Neuronal stem cell (in vitro differentiated cells): ENCODE measurements around the gene MYO1E.

Source experiments
- DNase-seq: peaks from one replicate; pipeline ENCODE4 v3.0.0-alpha.2; 2013; ENCODE audit warnings: low spot score
- H2AFZ ChIP-seq: one replicate; pipeline ENCODE4 v1.6.1; 2013; ENCODE audit warnings: mild to moderate bottlenecking, low read length, inconsistent platforms
- H2AK5ac ChIP-seq: 2 replicates; pipeline ENCODE4 v1.6.1; 2013; ENCODE audit warnings: low read depth, mild to moderate bottlenecking, inconsistent platforms, low read length, moderate library complexity, mixed read lengths
- H2BK120ac ChIP-seq: 2 replicates; pipeline ENCODE4 v1.6.1; 2013; ENCODE audit warnings: low read depth, mild to moderate bottlenecking, inconsistent platforms, low read length, moderate library complexity, mixed read lengths
- H2BK12ac ChIP-seq: one replicate; pipeline ENCODE4 v1.6.1; 2013; ENCODE audit warnings: low read length, inconsistent platforms
- H2BK15ac ChIP-seq: 2 replicates; pipeline ENCODE4 v1.6.1; 2013; ENCODE audit warnings: mild to moderate bottlenecking, low read length, inconsistent platforms, mixed read lengths
- H2BK5ac ChIP-seq: one replicate; pipeline ENCODE4 v1.6.1; 2013; ENCODE audit warnings: inconsistent platforms, mild to moderate bottlenecking, low read length, moderate library complexity
- H3K14ac ChIP-seq: one replicate; pipeline ENCODE4 v1.6.1; 2013; ENCODE audit warnings: low read length, inconsistent platforms
- H3K18ac ChIP-seq: 2 replicates; pipeline ENCODE4 v1.6.1; 2013; ENCODE audit warnings: low read length, inconsistent platforms
- H3K23ac ChIP-seq: 2 replicates; pipeline ENCODE4 v1.6.1; 2013; ENCODE audit warnings: low read depth, mild to moderate bottlenecking, mixed read lengths, low read length, inconsistent platforms; ENCODE audit not compliant: poor library complexity
- H3K27ac ChIP-seq: replicated peaks from 3 replicates; pipeline ENCODE4 v1.5.1; 2013; ENCODE audit warnings: low read length, inconsistent platforms
- H3K27me3 ChIP-seq, 3 experiments: 2 replicates each; pipeline ENCODE4 v1.6.1; 2013; ENCODE audit warnings: low read length in 3 of 3, mild to moderate bottlenecking in 2 of 3, inconsistent platforms in 1 of 3, low read depth in 1 of 3, mixed read lengths in 1 of 3, moderate library complexity in 1 of 3; ENCODE audit not compliant: control insufficient read depth in 3 of 3, insufficient read depth in 3 of 3
- H3K36me3 ChIP-seq, 2 donors: replicated peaks in 1 of 2; 2 replicates each; pipeline ENCODE4 v1.6.1; 2013; ENCODE audit warnings: low read length in 2 of 2; ENCODE audit not compliant: control insufficient read depth in 2 of 2, insufficient read depth in 2 of 2
- H3K4ac ChIP-seq: 2 replicates; pipeline ENCODE4 v1.6.1; 2013; ENCODE audit warnings: inconsistent platforms, mild to moderate bottlenecking, low read length, moderate library complexity
- H3K4me1 ChIP-seq, 2 donors: 1 replicate in 1 of 2; 2 replicates in 1 of 2; pipeline ENCODE4 v1.6.1; 2013; ENCODE audit warnings: low read length in 2 of 2, low read depth in 1 of 2; ENCODE audit not compliant: control insufficient read depth in 2 of 2, insufficient read depth in 1 of 2
- H3K4me2 ChIP-seq: one replicate; pipeline ENCODE4 v1.6.1; 2013; ENCODE audit warnings: mild to moderate bottlenecking, low read length, inconsistent platforms; ENCODE audit not compliant: insufficient read depth, poor library complexity, severe bottlenecking
- H3K4me3 ChIP-seq, 2 donors: 2 replicates each; pipeline ENCODE4 v1.5.1; 2013; ENCODE audit warnings: low read length in 2 of 2, mild to moderate bottlenecking in 2 of 2, inconsistent platforms in 1 of 2, moderate library complexity in 1 of 2
- H3K79me1 ChIP-seq: one replicate; pipeline ENCODE4 v1.6.1; 2013; ENCODE audit warnings: low read depth, mild to moderate bottlenecking, inconsistent platforms, low read length, moderate library complexity
- H3K9ac ChIP-seq: one replicate; pipeline ENCODE4 v1.6.1; 2013; ENCODE audit warnings: mild to moderate bottlenecking, low read depth, low read length, inconsistent platforms; ENCODE audit not compliant: poor library complexity
- H3K9me3 ChIP-seq, 2 donors: replicated peaks in 1 of 2; 2 replicates each; pipeline versions ENCODE3 to v1.6.1; 2013; ENCODE audit warnings: low read length in 2 of 2, mild to moderate bottlenecking in 2 of 2, inconsistent platforms in 1 of 2, low read depth in 1 of 2, mixed read lengths in 1 of 2, moderate library complexity in 1 of 2; ENCODE audit not compliant: control insufficient read depth in 2 of 2, insufficient read depth in 1 of 2
- H4K8ac ChIP-seq: one replicate; pipeline ENCODE4 v1.6.1; 2013; ENCODE audit warnings: low read depth, mild to moderate bottlenecking, inconsistent platforms, low read length, moderate library complexity
- H4K91ac ChIP-seq: one replicate; pipeline ENCODE4 v1.6.1; 2013; ENCODE audit warnings: low read length, low read depth, mild to moderate bottlenecking, inconsistent platforms; ENCODE audit not compliant: poor library complexity
- WGBS, 2 donors: extraction: QIAGEN DNeasy Blood & Tissue Kit; methylation state at CpG; one replicate each; pipeline ENCODE4 v1.1.7; 2013; ENCODE audit warnings: missing lambda C conversion rate in 2 of 2, mixed read lengths in 1 of 2; ENCODE audit not compliant: insufficient read length in 2 of 2, insufficient replicate concordance in 1 of 2; ENCODE audit errors: extremely low coverage in 2 of 2; 5-methylcytosine and 5-hydroxymethylcytosine counted together

Gene MYO1E

DNA sequence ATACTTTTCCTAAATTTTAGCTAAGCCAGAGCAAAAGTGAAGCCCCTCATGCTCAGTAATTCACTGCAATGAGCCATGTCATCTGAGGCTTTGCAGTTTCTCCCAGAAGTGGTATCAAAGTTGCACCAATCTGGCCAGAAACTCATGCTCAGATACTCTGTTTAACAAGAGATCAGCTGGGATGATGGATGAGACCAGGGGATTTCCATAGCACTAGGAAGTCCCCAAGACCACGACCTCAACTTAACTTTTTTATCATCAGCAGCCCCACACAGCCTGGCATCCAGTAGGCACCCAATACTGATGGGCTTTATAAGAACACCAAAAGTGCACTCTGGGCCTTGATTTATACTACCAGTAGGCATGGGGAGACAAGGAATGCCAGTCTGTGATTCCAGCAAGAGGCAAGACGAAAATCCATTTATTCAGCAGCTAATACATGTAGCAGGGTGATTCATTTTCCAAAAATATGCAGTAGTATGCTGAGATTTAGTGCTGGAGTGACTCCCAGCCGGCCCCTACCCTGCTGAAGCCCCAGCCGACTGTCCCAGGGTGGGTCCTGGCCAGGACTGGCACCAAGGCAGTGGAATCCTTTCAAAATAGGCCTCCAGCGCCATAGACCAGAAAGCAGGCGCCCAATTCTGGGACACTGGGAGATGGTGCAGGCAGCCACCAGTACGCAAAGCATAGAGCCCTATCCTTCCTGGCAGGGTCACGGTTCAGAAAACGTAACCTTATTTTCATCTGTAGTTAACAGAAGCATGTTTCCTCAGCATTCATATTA is 166.6 kb downstream of the MYO1E start:
- no peaks in the 10 kb centered on the region for H3K9me3 ChIP-seq
- H4K91ac ChIP-seq: no peak overlapping the region
- H3K4me1 ChIP-seq: peaks cover 0 to 1% of the 10 kb centered on the region in 2 donors
- no peak overlapping the region for H3K27ac ChIP-seq
- WGBS, 2 donors: no CpG with 5 or more reads among the region's 9 CpGs
- no peak overlapping the region for H2AFZ ChIP-seq
- no peak overlapping the region for H3K14ac ChIP-seq
- H3K27me3 ChIP-seq: no peaks in the 10 kb centered on the region
- no peak overlapping the region for H2BK120ac ChIP-seq
- H4K8ac ChIP-seq: no peak overlapping the region
- no peak overlapping the region for H3K9ac ChIP-seq
- H2AK5ac ChIP-seq: no peak overlapping the region
- DNase-seq: no peak
- no peak overlapping the region for H3K18ac ChIP-seq
- no peak overlapping the region for H3K4me3 ChIP-seq
- H3K79me1 ChIP-seq: no peaks in the 10 kb centered on the region
- H3K23ac ChIP-seq: no peak overlapping the region
- H2BK15ac ChIP-seq: no peak overlapping the region
- peaks cover 2 to 67% of the 10 kb centered on the region in 2 donors for H3K36me3 ChIP-seq
- no peak overlapping the region for H3K4me2 ChIP-seq
- no peak overlapping the region for H2BK12ac ChIP-seq
- H3K4ac ChIP-seq: no peak overlapping the region
- H2BK5ac ChIP-seq: no peak overlapping the region

DNA sequence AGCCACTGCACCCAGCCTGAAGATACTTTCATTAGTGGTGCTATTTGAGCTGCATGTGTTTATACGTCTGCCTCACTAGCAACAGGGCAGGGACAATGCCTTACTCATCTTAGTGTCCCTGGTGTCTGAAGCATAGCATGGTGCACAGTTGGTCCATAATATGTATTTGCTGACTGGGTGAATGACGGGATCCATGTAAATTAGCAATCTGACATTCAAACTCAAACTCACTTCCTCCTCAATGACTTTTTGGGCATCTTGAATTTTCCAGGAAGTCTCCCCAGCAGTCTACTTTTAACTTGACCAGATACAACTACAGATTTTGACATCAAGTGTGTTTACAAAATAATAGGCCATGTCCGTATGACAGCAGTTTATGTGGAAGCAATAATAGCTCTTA is 169.0 kb downstream of the MYO1E start:
- Histone ChIP-seq H3K4ac (no peak overlapping the region), H3K18ac (no peak overlapping the region), H2AK5ac (no peak overlapping the region), H3K9ac (no peak overlapping the region), H2BK120ac (no peak overlapping the region), H2BK15ac (no peak overlapping the region), H3K4me1 (peaks cover 0 to 1% of the 10 kb centered on the region in 2 donors), H3K4me3 (no peak overlapping the region), H3K4me2 (no peak overlapping the region), H3K36me3 (peaks cover 2 to 68% of the 10 kb centered on the region in 2 donors), H2AFZ (no peak overlapping the region), H3K79me1 (no peaks in the 10 kb centered on the region), H3K27ac (no peak overlapping the region), H3K27me3 (no peaks in the 10 kb centered on the region), H4K8ac (no peak overlapping the region), H3K9me3 (no peaks in the 10 kb centered on the region), H3K23ac (no peak overlapping the region), H4K91ac (no peak overlapping the region), H2BK12ac (no peak overlapping the region), H3K14ac (no peak overlapping the region), H2BK5ac (no peak overlapping the region)
- DNase-seq: no peak
- no CpG with 5 or more reads among the region's 3 CpGs for WGBS, 2 donors

DNA sequence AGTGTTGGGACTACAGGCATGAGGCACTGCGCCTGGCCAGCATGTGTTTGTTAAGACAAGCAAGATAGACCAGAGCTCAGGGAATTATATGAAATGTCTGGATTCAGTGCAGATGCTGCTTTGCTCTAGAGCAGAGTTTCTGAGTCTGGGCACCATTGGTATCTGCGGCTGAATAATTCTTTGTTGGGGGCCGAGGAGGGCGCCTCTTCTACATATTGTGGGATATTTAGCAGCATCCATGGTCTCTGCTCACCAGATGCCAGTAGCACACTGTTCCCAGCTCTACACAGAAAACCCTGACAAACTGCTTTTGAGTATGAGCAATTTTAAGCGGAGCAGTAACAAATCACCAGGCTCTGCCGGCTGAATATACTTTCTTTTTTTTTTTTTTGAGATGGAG is 169.7 kb downstream of the MYO1E start:
- Histone ChIP-seq H3K36me3 (peaks cover 2 to 62% of the 10 kb centered on the region in 2 donors), H3K4me3 (no peak overlapping the region), H3K4ac (no peak overlapping the region), H3K18ac (no peak overlapping the region), H2BK15ac (no peak overlapping the region), H3K79me1 (no peaks in the 10 kb centered on the region), H3K14ac (no peak overlapping the region), H3K4me1 (no peaks in the 10 kb centered on the region), H3K9me3 (no peaks in the 10 kb centered on the region), H2AFZ (no peak overlapping the region), H3K9ac (no peak overlapping the region), H4K8ac (no peak overlapping the region), H3K23ac (no peak overlapping the region), H3K27ac (no peak overlapping the region), H3K27me3 (no peaks in the 10 kb centered on the region), H3K4me2 (no peak overlapping the region), H2AK5ac (no peak overlapping the region), H2BK12ac (no peak overlapping the region), H2BK5ac (no peak overlapping the region), H2BK120ac (no peak overlapping the region), H4K91ac (no peak overlapping the region)
- no peak for DNase-seq
- no CpG with 5 or more reads among the region's 6 CpGs for WGBS, 2 donors

GRCh38 chr15:59200560-59200959 is 172.1 kb downstream of the MYO1E start:
- Histone ChIP-seq H3K36me3 (peaks cover 0 to 48% of the 10 kb centered on the region in 2 donors), H3K4ac (no peak overlapping the region), H2BK5ac (no peak overlapping the region), H4K91ac (no peak overlapping the region), H3K27me3 (no peaks in the 10 kb centered on the region), H3K23ac (no peak overlapping the region), H2BK120ac (no peak overlapping the region), H3K9me3 (no peaks in the 10 kb centered on the region), H2AK5ac (no peak overlapping the region), H3K79me1 (no peaks in the 10 kb centered on the region), H2BK15ac (no peak overlapping the region), H3K18ac (no peak overlapping the region), H3K27ac (no peak overlapping the region), H4K8ac (no peak overlapping the region), H3K14ac (no peak overlapping the region), H3K4me1 (no peaks in the 10 kb centered on the region), H3K9ac (no peak overlapping the region), H2BK12ac (no peak overlapping the region), H3K4me2 (no peak overlapping the region), H3K4me3 (no peak overlapping the region), H2AFZ (no peak overlapping the region)
- DNase-seq: no peak
- WGBS, 2 donors: no CpG with 5 or more reads among the region's 9 CpGs
